ENCODE measurements around the gene THSD7B.

Gene THSD7B

DNA sequence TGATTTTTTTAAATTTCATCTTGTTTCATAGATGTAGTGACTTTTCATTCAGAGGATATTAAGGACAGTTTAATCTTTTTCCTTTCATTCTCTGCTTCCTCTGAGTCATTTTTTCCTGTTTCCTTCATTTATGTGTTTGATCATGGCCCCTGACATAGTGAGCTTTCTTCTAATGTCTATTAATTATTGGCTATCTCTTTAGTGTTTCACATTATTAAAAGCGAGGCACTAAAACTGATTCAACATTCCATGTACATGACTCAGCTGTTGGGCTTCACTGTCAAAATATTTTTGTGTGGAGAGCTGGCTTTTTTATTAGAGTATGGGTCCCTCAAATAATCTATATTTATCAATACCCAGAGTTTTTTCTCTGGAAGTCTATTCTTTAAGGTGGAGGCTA lies 125.8 kb downstream of the THSD7B start:
- H3K27me3 ChIP-seq (ENCODE audit: low read depth, low read length): no peaks in the 10 kb centered on the region
- no peak overlapping the region for H3K27ac ChIP-seq (ENCODE audit: low read length)
- no peaks in the 10 kb centered on the region for H3K4me1 ChIP-seq (ENCODE audit: control insufficient read depth in 1 of 2, insufficient read depth in 2 of 2, low read length in 2 of 2)
- H3K36me3 ChIP-seq (ENCODE audit: control insufficient read depth in 1 of 2, insufficient read depth in 2 of 2, low read length in 2 of 2): no peaks in the 10 kb centered on the region
- peaks cover 0 to 3% of the 10 kb centered on the region in 2 donors for H3K9me3 ChIP-seq (ENCODE audit: control insufficient read depth in 1 of 2, low read length in 2 of 2)
- no peak overlapping the region for H3K4me3 ChIP-seq (ENCODE audit: low read depth in 1 of 2, low read length in 2 of 2)

DNA sequence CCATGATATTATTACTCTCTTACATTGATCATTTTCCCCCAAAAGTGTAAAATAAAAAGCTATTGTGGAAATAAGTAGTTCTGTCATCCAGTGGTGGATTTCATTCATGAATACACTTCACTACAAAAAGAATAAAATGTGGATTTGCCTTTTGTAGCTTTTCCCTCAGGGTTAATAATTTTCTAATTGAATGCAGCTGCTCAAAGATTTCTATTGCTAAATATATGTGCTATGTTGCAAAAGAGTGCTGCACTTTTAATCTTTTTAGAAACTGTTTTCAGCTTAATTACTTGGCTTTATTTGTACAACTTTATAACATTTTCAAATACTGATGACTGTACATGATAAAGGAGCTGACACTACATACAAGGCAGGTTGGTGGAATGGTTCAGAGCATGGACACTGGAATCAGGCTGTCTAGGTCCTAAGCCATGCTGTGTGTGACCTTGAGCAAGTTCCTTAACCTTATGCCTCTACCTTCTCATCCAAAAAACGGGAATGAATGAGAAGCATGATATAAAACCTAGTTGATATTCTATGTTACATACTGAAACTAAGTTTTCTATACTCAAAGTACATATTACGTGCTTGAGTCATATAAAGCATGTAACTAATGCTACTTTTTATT lies 128.8 kb downstream of the THSD7B start:
- Histone ChIP-seq H3K27me3 (ENCODE audit: low read depth, low read length) (no peaks in the 10 kb centered on the region), H3K4me1 (ENCODE audit: control insufficient read depth in 1 of 2, insufficient read depth in 2 of 2, low read length in 2 of 2) (no peaks in the 10 kb centered on the region), H3K27ac (ENCODE audit: low read length) (no peak overlapping the region), H3K36me3 (ENCODE audit: control insufficient read depth in 1 of 2, insufficient read depth in 2 of 2, low read length in 2 of 2) (no peaks in the 10 kb centered on the region), H3K4me3 (ENCODE audit: low read depth in 1 of 2, low read length in 2 of 2) (no peak overlapping the region), H3K9me3 (ENCODE audit: control insufficient read depth in 1 of 2, low read length in 2 of 2) (peaks cover 0 to 3% of the 10 kb centered on the region in 2 donors)

DNA sequence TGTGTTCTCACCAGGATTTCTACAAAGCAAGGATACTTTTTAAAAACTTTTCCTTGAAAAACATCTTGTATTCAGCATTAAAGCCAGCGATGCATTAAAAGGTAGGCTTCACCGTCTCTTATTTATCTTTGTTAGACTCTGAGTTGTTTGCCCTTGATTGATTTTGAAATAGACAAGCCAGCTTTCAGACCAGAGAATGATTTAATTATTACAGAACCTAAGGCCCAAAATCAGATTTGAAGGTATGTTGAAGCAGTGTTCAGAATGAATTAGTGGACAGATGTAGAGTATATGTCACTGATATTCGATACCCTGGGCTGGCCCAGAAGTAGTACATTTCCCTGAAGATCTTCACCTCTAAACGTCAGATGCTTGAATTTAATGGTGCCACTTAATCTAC lies 136.4 kb downstream of the THSD7B start:
- Histone ChIP-seq H3K27me3 (ENCODE audit: low read depth, low read length) (no peaks in the 10 kb centered on the region), H3K36me3 (ENCODE audit: control insufficient read depth in 1 of 2, insufficient read depth in 2 of 2, low read length in 2 of 2) (no peaks in the 10 kb centered on the region), H3K4me1 (ENCODE audit: control insufficient read depth in 1 of 2, insufficient read depth in 2 of 2, low read length in 2 of 2) (no peaks in the 10 kb centered on the region), H3K27ac (ENCODE audit: low read length) (no peak overlapping the region), H3K4me3 (ENCODE audit: low read depth in 1 of 2, low read length in 2 of 2) (no peak overlapping the region), H3K9me3 (ENCODE audit: control insufficient read depth in 1 of 2, low read length in 2 of 2) (peaks cover 0 to 3% of the 10 kb centered on the region in 2 donors)

- Histone ChIP-seq H3K4me3 (ENCODE audit: low read depth in 1 of 2, low read length in 2 of 2) (no peak overlapping the region), H3K27me3 (ENCODE audit: low read depth, low read length) (no peaks in the 10 kb centered on the region), H3K36me3 (ENCODE audit: control insufficient read depth in 1 of 2, insufficient read depth in 2 of 2, low read length in 2 of 2) (no peaks in the 10 kb centered on the region), H3K4me1 (ENCODE audit: control insufficient read depth in 1 of 2, insufficient read depth in 2 of 2, low read length in 2 of 2) (no peaks in the 10 kb centered on the region), H3K9me3 (ENCODE audit: control insufficient read depth in 1 of 2, low read length in 2 of 2) (no peaks in the 10 kb centered on the region), H3K27ac (ENCODE audit: low read length) (no peak overlapping the region)
Measured at GRCh38 chr2:136905779-136906178, 140.4 kb downstream of the THSD7B start.

DNA sequence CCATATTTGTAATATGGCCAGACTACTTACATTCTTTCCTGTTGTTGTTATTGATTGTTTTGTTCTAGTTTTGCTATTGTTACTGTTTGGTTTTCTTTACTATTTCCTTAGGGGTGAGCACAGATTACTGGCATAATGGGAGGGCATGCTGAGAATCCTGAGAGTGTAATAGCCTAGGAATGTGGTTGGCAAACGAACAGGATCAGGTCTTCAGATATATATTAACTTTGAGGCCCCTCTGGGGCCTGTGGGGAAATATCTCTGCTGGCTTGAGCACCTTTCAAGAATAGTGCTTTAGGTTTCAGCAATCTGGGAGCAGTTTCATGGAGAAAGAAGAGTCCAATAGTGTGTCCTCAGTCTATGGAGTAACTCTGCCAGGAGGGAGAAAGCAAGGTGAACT lies 144.4 kb downstream of the THSD7B start:
- no peaks in the 10 kb centered on the region for H3K27me3 ChIP-seq (ENCODE audit: low read depth, low read length)
- H3K9me3 ChIP-seq (ENCODE audit: control insufficient read depth in 1 of 2, low read length in 2 of 2): no peaks in the 10 kb centered on the region
- H3K4me3 ChIP-seq (ENCODE audit: low read depth in 1 of 2, low read length in 2 of 2): no peak overlapping the region
- H3K27ac ChIP-seq (ENCODE audit: low read length): no peak overlapping the region
- H3K36me3 ChIP-seq (ENCODE audit: control insufficient read depth in 1 of 2, insufficient read depth in 2 of 2, low read length in 2 of 2): no peaks in the 10 kb centered on the region
- no peaks in the 10 kb centered on the region for H3K4me1 ChIP-seq (ENCODE audit: control insufficient read depth in 1 of 2, insufficient read depth in 2 of 2, low read length in 2 of 2)

DNA sequence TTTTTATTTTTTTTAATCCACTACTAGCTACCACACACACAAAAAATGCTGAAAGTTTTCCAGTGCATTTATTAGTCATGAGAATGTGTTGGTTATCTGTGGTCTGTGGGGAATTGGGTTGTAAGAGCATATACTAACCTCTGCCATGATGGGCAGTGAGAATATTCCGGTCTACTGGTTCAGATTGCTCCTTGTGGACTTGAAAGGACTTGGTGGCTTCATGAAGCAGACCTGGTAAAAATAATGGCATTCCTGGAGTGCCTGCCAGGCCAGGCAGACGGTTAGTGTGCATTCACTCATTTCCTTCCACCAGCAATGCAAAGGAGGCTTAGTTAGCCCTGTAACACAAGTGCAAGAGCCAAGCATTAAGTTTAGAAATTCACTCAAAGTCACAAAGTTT lies 150.8 kb downstream of the THSD7B start:
- Histone ChIP-seq H3K4me3 (ENCODE audit: low read depth in 1 of 2, low read length in 2 of 2) (no peak overlapping the region), H3K36me3 (ENCODE audit: control insufficient read depth in 1 of 2, insufficient read depth in 2 of 2, low read length in 2 of 2) (no peaks in the 10 kb centered on the region), H3K27me3 (ENCODE audit: low read depth, low read length) (no peaks in the 10 kb centered on the region), H3K27ac (ENCODE audit: low read length) (no peak overlapping the region), H3K4me1 (ENCODE audit: control insufficient read depth in 1 of 2, insufficient read depth in 2 of 2, low read length in 2 of 2) (no peaks in the 10 kb centered on the region), H3K9me3 (ENCODE audit: control insufficient read depth in 1 of 2, low read length in 2 of 2) (no peaks in the 10 kb centered on the region)

GRCh38 chr2:136917411-136917881 lies 152.1 kb downstream of the THSD7B start:
- no peaks in the 10 kb centered on the region for H3K36me3 ChIP-seq (ENCODE audit: control insufficient read depth in 1 of 2, insufficient read depth in 2 of 2, low read length in 2 of 2)
- H3K27ac ChIP-seq (ENCODE audit: low read length): no peak overlapping the region
- no peaks in the 10 kb centered on the region for H3K9me3 ChIP-seq (ENCODE audit: control insufficient read depth in 1 of 2, low read length in 2 of 2)
- H3K27me3 ChIP-seq (ENCODE audit: low read depth, low read length): no peaks in the 10 kb centered on the region
- no peak overlapping the region for H3K4me3 ChIP-seq (ENCODE audit: low read depth in 1 of 2, low read length in 2 of 2)
- no peaks in the 10 kb centered on the region for H3K4me1 ChIP-seq (ENCODE audit: control insufficient read depth in 1 of 2, insufficient read depth in 2 of 2, low read length in 2 of 2)

DNA sequence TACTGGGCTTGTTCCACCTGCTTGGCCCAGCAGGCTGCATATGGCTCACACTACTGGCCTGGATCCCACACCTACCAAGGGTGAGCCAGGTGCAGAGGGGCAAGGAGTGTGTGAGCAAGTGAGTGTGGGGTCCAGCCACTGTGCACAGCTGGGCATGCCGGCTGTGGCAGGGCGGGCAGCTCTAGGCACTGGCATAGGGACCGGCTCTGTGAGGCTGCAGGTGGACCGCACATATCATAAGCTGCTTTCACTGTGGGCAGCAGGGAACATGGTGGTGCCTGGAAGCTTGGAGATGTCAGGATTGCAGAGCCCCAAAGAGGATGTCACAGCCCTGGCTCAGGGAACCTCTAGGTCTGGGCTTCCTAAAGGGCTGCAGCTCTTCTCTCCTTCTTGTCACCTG lies 154.3 kb downstream of the THSD7B start:
- no peaks in the 10 kb centered on the region for H3K4me1 ChIP-seq (ENCODE audit: control insufficient read depth in 1 of 2, insufficient read depth in 2 of 2, low read length in 2 of 2)
- no peak overlapping the region for H3K4me3 ChIP-seq (ENCODE audit: low read depth in 1 of 2, low read length in 2 of 2)
- H3K36me3 ChIP-seq (ENCODE audit: control insufficient read depth in 1 of 2, insufficient read depth in 2 of 2, low read length in 2 of 2): no peaks in the 10 kb centered on the region
- no peak overlapping the region for H3K27ac ChIP-seq (ENCODE audit: low read length)
- no peaks in the 10 kb centered on the region for H3K9me3 ChIP-seq (ENCODE audit: control insufficient read depth in 1 of 2, low read length in 2 of 2)
- no peaks in the 10 kb centered on the region for H3K27me3 ChIP-seq (ENCODE audit: low read depth, low read length)

- Histone ChIP-seq H3K4me1 (ENCODE audit: control insufficient read depth in 1 of 2, insufficient read depth in 2 of 2, low read length in 2 of 2) (no peaks in the 10 kb centered on the region), H3K27me3 (ENCODE audit: low read depth, low read length) (no peaks in the 10 kb centered on the region), H3K27ac (ENCODE audit: low read length) (no peak overlapping the region), H3K9me3 (ENCODE audit: control insufficient read depth in 1 of 2, low read length in 2 of 2) (no peaks in the 10 kb centered on the region), H3K4me3 (ENCODE audit: low read depth in 1 of 2, low read length in 2 of 2) (no peak overlapping the region), H3K36me3 (ENCODE audit: control insufficient read depth in 1 of 2, insufficient read depth in 2 of 2, low read length in 2 of 2) (no peaks in the 10 kb centered on the region)
Measured at GRCh38 chr2:136920652-136921333, 155.4 kb downstream of the THSD7B start.

GRCh38 chr2:136927156-136927555 lies 161.8 kb downstream of the THSD7B start:
- H3K27ac ChIP-seq (ENCODE audit: low read length): no peak overlapping the region
- H3K27me3 ChIP-seq (ENCODE audit: low read depth, low read length): no peaks in the 10 kb centered on the region
- H3K36me3 ChIP-seq (ENCODE audit: control insufficient read depth in 1 of 2, insufficient read depth in 2 of 2, low read length in 2 of 2): no peaks in the 10 kb centered on the region
- H3K9me3 ChIP-seq (ENCODE audit: control insufficient read depth in 1 of 2, low read length in 2 of 2): no peaks in the 10 kb centered on the region
- H3K4me3 ChIP-seq (ENCODE audit: low read depth in 1 of 2, low read length in 2 of 2): no peak overlapping the region
- H3K4me1 ChIP-seq (ENCODE audit: control insufficient read depth in 1 of 2, insufficient read depth in 2 of 2, low read length in 2 of 2): no peaks in the 10 kb centered on the region

DNA sequence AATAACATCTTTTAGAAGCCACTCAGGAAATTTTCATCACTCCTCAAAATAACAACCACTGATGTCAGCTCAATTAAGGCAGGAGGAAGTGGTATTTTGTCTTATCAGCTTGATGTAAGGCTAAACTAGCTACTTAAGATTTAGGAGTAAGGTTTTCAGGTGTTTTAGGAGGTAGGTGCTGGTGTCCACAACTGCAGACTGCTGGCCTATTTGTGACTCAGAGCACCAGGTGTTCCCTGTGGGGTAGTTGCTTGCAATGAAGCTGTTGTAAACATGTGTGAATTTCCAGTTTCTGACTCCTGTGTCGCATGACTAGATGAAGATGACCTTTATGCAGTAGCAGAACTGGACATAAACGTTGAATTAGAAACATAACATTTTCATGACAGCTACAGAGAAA lies 164.2 kb downstream of the THSD7B start:
- Histone ChIP-seq H3K36me3 (ENCODE audit: control insufficient read depth in 1 of 2, insufficient read depth in 2 of 2, low read length in 2 of 2) (no peaks in the 10 kb centered on the region), H3K9me3 (ENCODE audit: control insufficient read depth in 1 of 2, low read length in 2 of 2) (no peaks in the 10 kb centered on the region), H3K4me3 (ENCODE audit: low read depth in 1 of 2, low read length in 2 of 2) (no peak overlapping the region), H3K4me1 (ENCODE audit: control insufficient read depth in 1 of 2, insufficient read depth in 2 of 2, low read length in 2 of 2) (no peaks in the 10 kb centered on the region), H3K27ac (ENCODE audit: low read length) (no peak overlapping the region), H3K27me3 (ENCODE audit: low read depth, low read length) (no peaks in the 10 kb centered on the region)

- H3K36me3 ChIP-seq (ENCODE audit: control insufficient read depth in 1 of 2, insufficient read depth in 2 of 2, low read length in 2 of 2): no peaks in the 10 kb centered on the region
- H3K9me3 ChIP-seq (ENCODE audit: control insufficient read depth in 1 of 2, low read length in 2 of 2): no peaks in the 10 kb centered on the region
- H3K27ac ChIP-seq (ENCODE audit: low read length): no peak overlapping the region
- no peaks in the 10 kb centered on the region for H3K27me3 ChIP-seq (ENCODE audit: low read depth, low read length)
- H3K4me1 ChIP-seq (ENCODE audit: control insufficient read depth in 1 of 2, insufficient read depth in 2 of 2, low read length in 2 of 2): no peaks in the 10 kb centered on the region
- no peak overlapping the region for H3K4me3 ChIP-seq (ENCODE audit: low read depth in 1 of 2, low read length in 2 of 2)
Measured at GRCh38 chr2:136932700-136933099, 167.4 kb downstream of the THSD7B start.

Measured in muscle layer of duodenum (tissue), 2 donors.